ENCODE measurements around the gene ZC3H12A. TPM values are rescaled to one million over a fixed set of nuclear protein-coding genes. Genes with fewer than 3 reads are reported as not detected.
"Not testable (repeated sequence)": the region's sequence is repeated elsewhere in the genome, so short reads cannot be mapped to it uniquely, and the experiment has no call there.

Gene ZC3H12A
- total RNA-seq, 6 donors from 2014 or later = 17.6 to 55.5 (median 26.2) TPM

- ATAC-seq (ENCODE audit: low FRiP score in 2 of 2) = no peak
- H3K36me3 ChIP-seq = no peaks in the 10 kb centered on the region
- no peaks in the 10 kb centered on the region for H3K9me3 ChIP-seq
- no peak overlapping the region for H3K27ac ChIP-seq
- no peak for DNase-seq
- H3K27me3 ChIP-seq = no peaks in the 10 kb centered on the region
- no peak overlapping the region for H3K4me3 ChIP-seq
- peaks cover 0 to 6% (median 4%) of the 10 kb centered on the region in 4 donors for H3K4me1 ChIP-seq
- TF ChIP-seq POLR2A (IDR thresholded peaks at IDR 0.05) (no peak), CTCF (IDR thresholded peaks at IDR 0.05) (no peak), EP300 (IDR thresholded peaks at IDR 0.05) (no peak), POLR2AphosphoS5 (IDR thresholded peaks at IDR 0.05) (no peak)
These were observed 45.2 kb downstream of the ZC3H12A start for GRCh38 chr1:37519613-37520012.

- H3K4me3 ChIP-seq; H3K36me3 ChIP-seq; ATAC-seq (ENCODE audit: low FRiP score in 2 of 2); DNase-seq; H3K9me3 ChIP-seq; H3K27ac ChIP-seq; H3K27me3 ChIP-seq: not testable (repeated sequence)
- H3K4me1 ChIP-seq = peaks cover 6 to 12% (median 9%) of the 10 kb centered on the region in 4 donors
- WGBS, 2 donors = 73 to 100% methylated on average over 1 of the region's 1 CpG
These were observed 55.5 kb downstream of the ZC3H12A start for GRCh38 chr1:37529888-37530287.

GRCh38 chr1:37532418-37533156 lies 58.2 kb downstream of the ZC3H12A start:
- 94 to 100% methylated on average over 4 of the region's 4 CpGs for WGBS, 2 donors

GRCh38 chr1:37533317-37534093 lies 59.1 kb downstream of the ZC3H12A start:
- Histone ChIP-seq H3K4me3 (no peak overlapping the region), H3K27me3 (no peaks in the 10 kb centered on the region), H3K36me3 (peaks cover 0 to 33% (median 22%) of the 10 kb centered on the region in 4 donors), H3K9me3 (no peaks in the 10 kb centered on the region), H3K4me1 (peaks cover 6 to 12% (median 9%) of the 10 kb centered on the region in 4 donors), H3K27ac (peak overlapping the region; percentile 47 to 76 (median 57))
- ATAC-seq (ENCODE audit: low FRiP score in 2 of 2) (no peak), DNase-seq (no peak)
- TF ChIP-seq CTCF (IDR thresholded peaks at IDR 0.05) (no peak), POLR2A (IDR thresholded peaks at IDR 0.05) (no peak), EP300 (IDR thresholded peaks at IDR 0.05) (no peak), POLR2AphosphoS5 (IDR thresholded peaks at IDR 0.05) (no peak)
- WGBS, 2 donors = 83 to 87% methylated on average over 4 of the region's 4 CpGs

More at GRCh38 chr1:37532418-37533156, 58.2 kb downstream of the ZC3H12A start:
- not testable (repeated sequence) for H3K9me3 ChIP-seq; DNase-seq; H3K27ac ChIP-seq; H3K27me3 ChIP-seq; H3K4me3 ChIP-seq; ATAC-seq (ENCODE audit: low FRiP score in 2 of 2)
- Histone ChIP-seq H3K4me1 (peaks cover 6 to 12% (median 9%) of the 10 kb centered on the region in 4 donors), H3K36me3 (peaks cover 0 to 24% (median 16%) of the 10 kb centered on the region in 4 donors)

Small RNA genes within 50 kb of the gene (small RNA-seq; reads per million reads assigned to genes)
- gene MIR5581 = 0 reads per million in 4 donors

Other genes with a start within 250 kb of the ZC3H12A start
- 100 to 1,000 TPM in 2 of 6 donors, 10 to 100 TPM in 4; 59.9 to 131 (median 75.1) TPM for gene MEAF6, start 40.2 kb downstream of the ZC3H12A start, total RNA-seq
- gene SNIP1, start 79.7 kb downstream of the ZC3H12A start, total RNA-seq = 10 to 100 TPM; 12.0 to 54.5 (median 17.5) TPM
- 10 to 100 TPM; 12.3 to 41.9 (median 23.4) TPM for gene DNALI1, start 82.4 kb downstream of the ZC3H12A start, total RNA-seq
- 10 to 100 TPM; 28.3 to 56.2 (median 40.3) TPM for gene GNL2, start 121.4 kb downstream of the ZC3H12A start, total RNA-seq
- gene RSPO1, start 160.3 kb downstream of the ZC3H12A start, total RNA-seq = 1 to 10 TPM in 5 of 6 donors, under 1 TPM in 1; 0.98 to 5.4 (median 3.5) TPM
- gene CDCA8, start 217.9 kb downstream of the ZC3H12A start, total RNA-seq = 1 to 10 TPM in 4 of 6 donors, under 1 TPM in 1, not detected in 1; 0.89 to 2.0 (median 1.5) TPM